ENCODE data around the gene KRTAP10-2.
A peak's percentile ranks its signal among the peaks of the same experiment; 100 is the strongest.

Gene KRTAP10-2

DNA sequence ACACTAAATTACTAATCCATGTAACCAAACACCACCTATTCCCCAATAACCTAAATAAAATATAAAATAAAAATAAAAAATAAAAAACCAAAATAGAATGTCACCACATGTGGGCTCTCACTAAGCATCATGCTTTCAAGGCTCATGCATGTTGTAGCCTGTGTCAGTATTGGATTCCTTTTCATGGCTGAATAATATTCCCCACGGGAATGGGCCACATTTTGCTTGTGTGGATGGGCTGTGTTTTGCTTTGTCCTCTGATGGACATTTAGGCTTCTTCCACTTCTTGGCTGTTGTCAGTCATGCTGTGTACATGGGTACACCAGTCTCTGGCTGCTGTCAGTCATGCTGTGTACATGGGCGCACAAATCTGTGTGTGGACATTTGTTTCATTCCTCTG lies 37.8 kb upstream of the KRTAP10-2 start:
- Histone ChIP-seq H3K36me3 (ENCODE audit: control insufficient read depth in 2 of 2, insufficient read depth in 1 of 2, low read length in 2 of 2) (no peaks in the 10 kb centered on the region), H3K4me3 (ENCODE audit: low read depth, low read length) (no peak overlapping the region), H3K4me1 (ENCODE audit: control insufficient read depth, insufficient read depth, low read length) (no peaks in the 10 kb centered on the region), H3K9me3 (ENCODE audit: control insufficient read depth, insufficient read depth, low read depth, low read length) (peaks cover 2% of the 10 kb centered on the region; the same call in 1 of the 2 replicates), H3K27ac (ENCODE audit: extremely low read depth, low read depth, low read length) (no peak overlapping the region)
- ChIA-PET CTCF (no interaction called here), POLR2A (no interaction called here)
- TF ChIP-seq ZNF211 (tag by site-specific recombination; IDR thresholded peaks at IDR 0.05; ENCODE audit: low read depth): no peak
- no peak for TF ChIP-seq GLIS1 (tag by site-specific recombination; IDR thresholded peaks at IDR 0.05)
- no peak for TF ChIP-seq ZNF2 (tag by site-specific recombination; IDR thresholded peaks at IDR 0.05)
- TF ChIP-seq ZNF146 (tag by site-specific recombination; IDR thresholded peaks at IDR 0.05): peak; percentile 91

DNA sequence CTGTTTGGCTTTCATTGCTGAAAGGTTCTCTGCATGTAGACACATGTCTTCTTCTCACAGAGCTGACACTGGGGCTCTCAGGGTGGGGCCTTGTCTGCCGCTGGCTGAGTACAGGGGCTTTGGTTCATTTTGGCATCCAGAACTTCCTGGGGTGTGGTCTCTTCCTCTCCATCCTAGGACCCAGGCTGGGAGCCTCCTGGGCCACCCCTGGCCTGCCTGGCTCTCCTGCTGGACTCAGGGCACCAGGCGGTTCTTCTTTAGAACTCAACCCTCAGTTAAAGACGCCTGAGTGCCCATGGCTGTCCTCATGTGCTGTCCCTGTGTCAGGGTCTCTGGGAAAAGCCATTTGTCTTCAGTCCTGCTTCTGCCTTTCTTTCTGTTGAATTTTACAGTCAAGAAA lies 34.6 kb upstream of the KRTAP10-2 start:
- no peak overlapping the region for H3K27ac ChIP-seq (ENCODE audit: extremely low read depth, low read depth, low read length)
- no peak overlapping the region for H3K4me3 ChIP-seq (ENCODE audit: low read depth, low read length)
- no peaks in the 10 kb centered on the region for H3K4me1 ChIP-seq (ENCODE audit: control insufficient read depth, insufficient read depth, low read length)
- no peaks in the 10 kb centered on the region for H3K36me3 ChIP-seq (ENCODE audit: control insufficient read depth in 2 of 2, insufficient read depth in 1 of 2, low read length in 2 of 2)
- ChIA-PET POLR2A (no interaction called here), CTCF (no interaction called here)
- TF ChIP-seq TRIM28 (IDR thresholded peaks at IDR 0.05; ENCODE audit: borderline replicate concordance, low read length): no peak
- TF ChIP-seq ZNF274 (IDR thresholded peaks at IDR 0.05; ENCODE audit: low read length): no peak
- no peak for TF ChIP-seq ZNF274 (tag by site-specific recombination; IDR thresholded peaks at IDR 0.05; ENCODE audit: borderline replicate concordance)
- no peak for TF ChIP-seq ZNF501 (tag by site-specific recombination; IDR thresholded peaks at IDR 0.05)
- no peak for TF ChIP-seq FEZF1 (tag by site-specific recombination; IDR thresholded peaks at IDR 0.05)
- TF ChIP-seq ZNF677 (tag by site-specific recombination; IDR thresholded peaks at IDR 0.05): no peak
- TF ChIP-seq, protein P1, sequence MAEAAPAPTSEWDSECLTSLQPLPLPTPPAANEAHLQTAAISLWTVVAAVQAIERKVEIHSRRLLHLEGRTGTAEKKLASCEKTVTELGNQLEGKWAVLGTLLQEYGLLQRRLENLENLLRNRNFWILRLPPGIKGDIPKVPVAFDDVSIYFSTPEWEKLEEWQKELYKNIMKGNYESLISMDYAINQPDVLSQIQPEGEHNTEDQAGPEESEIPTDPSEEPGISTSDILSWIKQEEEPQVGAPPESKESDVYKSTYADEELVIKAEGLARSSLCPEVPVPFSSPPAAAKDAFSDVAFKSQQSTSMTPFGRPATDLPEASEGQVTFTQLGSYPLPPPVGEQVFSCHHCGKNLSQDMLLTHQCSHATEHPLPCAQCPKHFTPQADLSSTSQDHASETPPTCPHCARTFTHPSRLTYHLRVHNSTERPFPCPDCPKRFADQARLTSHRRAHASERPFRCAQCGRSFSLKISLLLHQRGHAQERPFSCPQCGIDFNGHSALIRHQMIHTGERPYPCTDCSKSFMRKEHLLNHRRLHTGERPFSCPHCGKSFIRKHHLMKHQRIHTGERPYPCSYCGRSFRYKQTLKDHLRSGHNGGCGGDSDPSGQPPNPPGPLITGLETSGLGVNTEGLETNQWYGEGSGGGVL (tag by site-specific recombination; IDR thresholded peaks at IDR 0.05): no peak
- no peak for TF ChIP-seq ZNF596 (tag by site-specific recombination; IDR thresholded peaks at IDR 0.05)
- TF ChIP-seq ZNF707 (tag by site-specific recombination; IDR thresholded peaks at IDR 0.05): no peak
- no peak for TF ChIP-seq ZSCAN30 (tag by site-specific recombination; IDR thresholded peaks at IDR 0.05)
- TF ChIP-seq ZNF266 (tag by site-specific recombination; IDR thresholded peaks at IDR 0.05; ENCODE audit: low read depth): no peak
- no peak for TF ChIP-seq SP3 (tag by site-specific recombination; IDR thresholded peaks at IDR 0.05)
- TF ChIP-seq, protein P2, sequence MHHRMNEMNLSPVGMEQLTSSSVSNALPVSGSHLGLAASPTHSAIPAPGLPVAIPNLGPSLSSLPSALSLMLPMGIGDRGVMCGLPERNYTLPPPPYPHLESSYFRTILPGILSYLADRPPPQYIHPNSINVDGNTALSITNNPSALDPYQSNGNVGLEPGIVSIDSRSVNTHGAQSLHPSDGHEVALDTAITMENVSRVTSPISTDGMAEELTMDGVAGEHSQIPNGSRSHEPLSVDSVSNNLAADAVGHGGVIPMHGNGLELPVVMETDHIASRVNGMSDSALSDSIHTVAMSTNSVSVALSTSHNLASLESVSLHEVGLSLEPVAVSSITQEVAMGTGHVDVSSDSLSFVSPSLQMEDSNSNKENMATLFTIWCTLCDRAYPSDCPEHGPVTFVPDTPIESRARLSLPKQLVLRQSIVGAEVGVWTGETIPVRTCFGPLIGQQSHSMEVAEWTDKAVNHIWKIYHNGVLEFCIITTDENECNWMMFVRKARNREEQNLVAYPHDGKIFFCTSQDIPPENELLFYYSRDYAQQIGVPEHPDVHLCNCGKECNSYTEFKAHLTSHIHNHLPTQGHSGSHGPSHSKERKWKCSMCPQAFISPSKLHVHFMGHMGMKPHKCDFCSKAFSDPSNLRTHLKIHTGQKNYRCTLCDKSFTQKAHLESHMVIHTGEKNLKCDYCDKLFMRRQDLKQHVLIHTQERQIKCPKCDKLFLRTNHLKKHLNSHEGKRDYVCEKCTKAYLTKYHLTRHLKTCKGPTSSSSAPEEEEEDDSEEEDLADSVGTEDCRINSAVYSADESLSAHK (tag by site-specific recombination; IDR thresholded peaks at IDR 0.05): no peak
- TF ChIP-seq ZNF302 (tag by site-specific recombination; IDR thresholded peaks at IDR 0.05; ENCODE audit: low read depth): no peak
- TF ChIP-seq, protein P3, sequence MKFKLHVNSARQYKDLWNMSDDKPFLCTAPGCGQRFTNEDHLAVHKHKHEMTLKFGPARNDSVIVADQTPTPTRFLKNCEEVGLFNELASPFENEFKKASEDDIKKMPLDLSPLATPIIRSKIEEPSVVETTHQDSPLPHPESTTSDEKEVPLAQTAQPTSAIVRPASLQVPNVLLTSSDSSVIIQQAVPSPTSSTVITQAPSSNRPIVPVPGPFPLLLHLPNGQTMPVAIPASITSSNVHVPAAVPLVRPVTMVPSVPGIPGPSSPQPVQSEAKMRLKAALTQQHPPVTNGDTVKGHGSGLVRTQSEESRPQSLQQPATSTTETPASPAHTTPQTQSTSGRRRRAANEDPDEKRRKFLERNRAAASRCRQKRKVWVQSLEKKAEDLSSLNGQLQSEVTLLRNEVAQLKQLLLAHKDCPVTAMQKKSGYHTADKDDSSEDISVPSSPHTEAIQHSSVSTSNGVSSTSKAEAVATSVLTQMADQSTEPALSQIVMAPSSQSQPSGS (tag by site-specific recombination; IDR thresholded peaks at IDR 0.05; ENCODE audit: low read depth): no peak
- no peak for TF ChIP-seq GLIS1 (tag by site-specific recombination; IDR thresholded peaks at IDR 0.05)
- TF ChIP-seq, protein P4, sequence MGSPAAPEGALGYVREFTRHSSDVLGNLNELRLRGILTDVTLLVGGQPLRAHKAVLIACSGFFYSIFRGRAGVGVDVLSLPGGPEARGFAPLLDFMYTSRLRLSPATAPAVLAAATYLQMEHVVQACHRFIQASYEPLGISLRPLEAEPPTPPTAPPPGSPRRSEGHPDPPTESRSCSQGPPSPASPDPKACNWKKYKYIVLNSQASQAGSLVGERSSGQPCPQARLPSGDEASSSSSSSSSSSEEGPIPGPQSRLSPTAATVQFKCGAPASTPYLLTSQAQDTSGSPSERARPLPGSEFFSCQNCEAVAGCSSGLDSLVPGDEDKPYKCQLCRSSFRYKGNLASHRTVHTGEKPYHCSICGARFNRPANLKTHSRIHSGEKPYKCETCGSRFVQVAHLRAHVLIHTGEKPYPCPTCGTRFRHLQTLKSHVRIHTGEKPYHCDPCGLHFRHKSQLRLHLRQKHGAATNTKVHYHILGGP (tag by site-specific recombination; IDR thresholded peaks at IDR 0.05): no peak
- TF ChIP-seq, protein P5, sequence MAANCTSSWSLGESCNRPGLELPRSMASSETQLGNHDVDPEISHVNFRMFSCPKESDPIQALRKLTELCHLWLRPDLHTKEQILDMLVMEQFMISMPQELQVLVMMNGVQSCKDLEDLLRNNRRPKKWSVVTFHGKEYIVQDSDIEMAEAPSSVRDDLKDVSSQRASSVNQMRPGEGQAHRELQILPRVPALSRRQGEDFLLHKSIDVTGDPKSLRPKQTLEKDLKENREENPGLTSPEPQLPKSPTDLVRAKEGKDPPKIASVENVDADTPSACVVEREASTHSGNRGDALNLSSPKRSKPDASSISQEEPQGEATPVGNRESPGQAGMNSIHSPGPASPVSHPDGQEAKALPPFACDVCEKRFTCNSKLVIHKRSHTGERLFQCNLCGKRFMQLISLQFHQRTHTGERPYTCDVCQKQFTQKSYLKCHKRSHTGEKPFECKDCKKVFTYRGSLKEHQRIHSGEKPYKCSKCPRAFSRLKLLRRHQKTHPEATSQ (tag by site-specific recombination; IDR thresholded peaks at IDR 0.05): no peak
- TF ChIP-seq ZNF585B (tag by site-specific recombination; IDR thresholded peaks at IDR 0.05): no peak
- peaks cover 2% of the 10 kb centered on the region; the same call in 1 of the 2 replicates for H3K9me3 ChIP-seq (ENCODE audit: control insufficient read depth, insufficient read depth, low read depth, low read length)

Measured in HEK293 (cell line).